T-helper 1 cell treated with Interleukin-12 subunit alpha and Interleukin-12 subunit beta and Interleukin-4 antibody, amounts not matched to agents 30 ng/mL and 1 ng/mL, for 36 hours (primary cell): ENCODE measurements around the gene SLC23A3. TPM values are rescaled to one million over a fixed set of nuclear protein-coding genes. Genes with fewer than 3 reads are reported as not detected.

Source experiments
- intact Hi-C: fragments of 100-400 bp; cut with micrococcal nuclease; formaldehyde crosslinking; loops from one replicate; pipeline ENCODE4 v1.15.1; 2024
- total RNA-seq: library from RNA; stranded (reverse); gene quantifications from 2 replicates; pipeline ENCODE4 v1.2.3, GENCODE V29; 2022

Gene SLC23A3
- total RNA-seq, 1 donor from 2014 or later: 2.5 TPM

GRCh38 chr2:219157396-219157795 is 12.4 kb downstream of the SLC23A3 start:
- intact Hi-C loops: loop anchor here (5.0 kb wide), 1 partner anchor 305 kb away; no protein-coding TSS in a partner anchor

GRCh38 chr2:219155054-219155644 is 14.7 kb downstream of the SLC23A3 start:
- intact Hi-C loops: loop anchor here (1.0 to 5.0 kb wide), 4 partner anchors 97 to 303 kb away; no protein-coding TSS in a partner anchor

- intact Hi-C loops: no loop called here
Measured at GRCh38 chr2:219149667-219150066, 20.2 kb downstream of the SLC23A3 start.

GRCh38 chr2:219142329-219142728 is 27.5 kb downstream of the SLC23A3 start:
- intact Hi-C loops: no loop called here

- intact Hi-C loops: no loop called here
Measured at GRCh38 chr2:219140722-219141121, 29.1 kb downstream of the SLC23A3 start.

- intact Hi-C loops: no loop called here
Measured at GRCh38 chr2:219133976-219134375, 35.9 kb downstream of the SLC23A3 start.

GRCh38 chr2:219131744-219132143 is 38.1 kb downstream of the SLC23A3 start:
- intact Hi-C loops: no loop called here

GRCh38 chr2:219131327-219131726 is 38.5 kb downstream of the SLC23A3 start:
- intact Hi-C loops: no loop called here

GRCh38 chr2:219129589-219129988 is 40.2 kb downstream of the SLC23A3 start:
- intact Hi-C loops: no loop called here

GRCh38 chr2:219128396-219128795 is 41.4 kb downstream of the SLC23A3 start:
- intact Hi-C loops: no loop called here

GRCh38 chr2:219127037-219127635 is 42.7 kb downstream of the SLC23A3 start:
- intact Hi-C loops: no loop called here

- intact Hi-C loops: no loop called here
Measured at GRCh38 chr2:219126555-219126954, 43.3 kb downstream of the SLC23A3 start.

- intact Hi-C loops: no loop called here
Measured at GRCh38 chr2:219125886-219126270, 44.0 kb downstream of the SLC23A3 start.

- intact Hi-C loops: no loop called here
Measured at GRCh38 chr2:219125225-219125885, 44.5 kb downstream of the SLC23A3 start.

- intact Hi-C loops: no loop called here
Measured at GRCh38 chr2:219124381-219125110, 45.3 kb downstream of the SLC23A3 start.

- intact Hi-C loops: no loop called here
Measured at GRCh38 chr2:219123356-219124135, 46.3 kb downstream of the SLC23A3 start.

GRCh38 chr2:219122202-219122980 is 47.4 kb downstream of the SLC23A3 start:
- intact Hi-C loops: no loop called here

GRCh38 chr2:219120082-219120481 is 49.7 kb downstream of the SLC23A3 start:
- intact Hi-C loops: no loop called here

GRCh38 chr2:219119422-219120043 is 50.3 kb downstream of the SLC23A3 start:
- intact Hi-C loops: loop anchor here (1.0 to 10.0 kb wide), 4 partner anchors 46 to 265 kb away; partner anchors contain the start of gene WNT6

GRCh38 chr2:219118504-219118903 is 51.3 kb downstream of the SLC23A3 start:
- intact Hi-C loops: loop anchor here (10.0 kb wide), 1 partner anchor 264 kb away; the partner anchor contains the start of gene WNT6
